Esophagus mucosa (tissue), 1 donor: ENCODE data around the gene STUM. TPM values are rescaled to one million over a fixed set of nuclear protein-coding genes. Genes with fewer than 3 reads are reported as not detected.
"Not testable (repeated sequence)": the region's sequence is repeated elsewhere in the genome, so short reads cannot be mapped to it uniquely, and the experiment has no call there.

Experiments used
- ATAC-seq: fragments of 200-7000 bp; cut with Tn5 transposase; one replicate; pipeline ENCODE4 v1.9.1; 2020
- total RNA-seq: library from RNA; stranded (reverse); gene quantifications from one replicate; pipeline ENCODE4 v1.2.4, GENCODE V29; 2023
- donor health status: DM: yes; HTN: yes; CAD: no.

The STUM gene
- total RNA-seq, 1 donor from 2014 or later = 0.24 TPM

DNA sequence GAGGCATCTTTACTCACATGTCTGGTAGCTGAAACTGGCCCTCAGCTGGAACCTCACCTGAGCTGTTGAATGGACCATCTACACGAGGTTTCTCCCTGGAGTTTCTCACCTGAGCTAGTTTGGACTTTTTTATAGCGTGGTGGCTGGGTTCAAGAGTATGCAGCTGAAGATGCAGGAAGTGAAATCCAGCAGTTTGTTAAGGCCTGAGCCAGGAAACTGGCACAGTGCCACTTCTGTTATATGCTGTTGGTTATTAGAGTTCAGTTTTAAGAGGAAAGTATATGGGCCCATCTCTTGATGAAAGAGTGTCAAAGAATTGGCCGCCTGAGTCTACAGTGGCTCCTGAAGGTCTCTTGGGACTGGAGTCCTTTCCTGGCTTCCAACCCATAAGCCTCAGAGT is 35.6 kb downstream of the STUM start:
- ATAC-seq = no peak

DNA sequence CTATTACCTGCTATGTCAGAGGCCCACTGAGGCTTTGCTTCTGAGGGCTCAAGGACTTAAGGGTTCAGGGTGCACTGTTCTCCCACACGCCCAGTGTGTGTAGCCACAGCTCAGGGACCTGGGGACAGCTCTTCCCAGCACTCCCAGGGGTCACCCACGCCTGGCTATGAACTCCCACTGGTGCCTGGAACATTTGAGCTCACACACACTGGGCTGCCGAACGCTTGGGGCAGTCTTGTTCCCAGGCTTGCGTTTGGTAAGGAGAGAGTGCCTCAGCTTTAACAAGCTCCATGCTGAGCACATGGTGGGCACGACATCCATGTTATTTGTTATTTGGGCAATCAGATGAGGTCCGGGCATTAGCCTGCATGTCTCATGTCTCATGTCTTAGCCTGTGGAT is 37.6 kb downstream of the STUM start:
- ATAC-seq = no peak

DNA sequence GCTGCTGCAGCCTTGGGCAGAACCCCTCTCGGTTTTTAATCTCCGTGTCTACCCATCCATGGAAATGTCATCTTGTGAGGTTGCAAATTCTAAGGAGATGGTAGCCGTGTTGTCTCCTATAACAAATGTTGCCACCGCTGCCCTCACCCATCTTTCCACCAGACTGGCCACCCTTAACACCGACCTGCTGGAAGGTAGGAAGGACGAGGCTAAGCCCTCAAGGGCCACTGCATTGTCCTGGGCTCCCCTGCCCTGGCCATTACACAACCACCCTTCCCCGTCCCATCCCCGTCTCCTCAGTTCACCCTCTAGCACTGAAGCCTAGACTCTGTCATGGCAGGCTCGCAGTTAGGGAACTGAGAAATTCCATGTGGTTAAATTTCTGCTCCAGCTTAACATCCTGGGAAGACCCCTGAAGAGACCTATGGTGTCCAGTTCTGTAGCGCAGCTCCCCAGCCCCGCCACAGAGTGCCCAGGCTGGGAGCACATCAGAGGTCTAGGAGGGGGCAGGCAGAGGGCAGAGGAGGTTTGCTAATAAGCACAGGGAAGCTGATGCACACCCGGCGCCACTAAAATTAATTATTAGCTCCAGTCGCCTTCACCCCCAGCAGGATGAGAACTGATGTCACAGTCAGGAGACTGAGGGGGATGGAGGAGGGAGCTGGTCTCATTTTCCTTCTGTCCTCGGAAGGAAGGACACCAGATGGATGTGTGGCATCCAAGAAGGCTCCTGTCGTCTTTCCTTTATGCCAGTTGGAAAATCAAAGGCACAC is 38.3 kb downstream of the STUM start:
- no peak for ATAC-seq

DNA sequence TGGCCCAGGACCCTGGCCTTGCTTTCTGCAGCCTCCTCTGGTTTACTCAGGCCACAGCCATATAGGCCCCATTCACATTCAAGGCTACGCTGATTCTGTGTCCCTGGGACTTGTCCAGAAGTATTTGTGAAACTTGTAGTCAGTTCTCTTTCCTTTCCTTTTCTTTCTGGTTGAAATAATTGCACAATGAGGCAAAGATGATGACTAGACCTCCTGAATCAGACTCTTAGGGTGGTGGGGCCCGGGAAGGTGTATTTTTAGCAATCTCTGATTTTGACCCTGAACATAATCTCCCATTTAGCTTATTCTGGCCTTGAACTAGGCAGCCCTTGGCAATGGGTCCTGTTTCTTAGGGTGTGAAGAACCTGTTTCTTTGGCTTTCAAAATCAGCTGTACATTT is 39.9 kb downstream of the STUM start:
- ATAC-seq = no peak

DNA sequence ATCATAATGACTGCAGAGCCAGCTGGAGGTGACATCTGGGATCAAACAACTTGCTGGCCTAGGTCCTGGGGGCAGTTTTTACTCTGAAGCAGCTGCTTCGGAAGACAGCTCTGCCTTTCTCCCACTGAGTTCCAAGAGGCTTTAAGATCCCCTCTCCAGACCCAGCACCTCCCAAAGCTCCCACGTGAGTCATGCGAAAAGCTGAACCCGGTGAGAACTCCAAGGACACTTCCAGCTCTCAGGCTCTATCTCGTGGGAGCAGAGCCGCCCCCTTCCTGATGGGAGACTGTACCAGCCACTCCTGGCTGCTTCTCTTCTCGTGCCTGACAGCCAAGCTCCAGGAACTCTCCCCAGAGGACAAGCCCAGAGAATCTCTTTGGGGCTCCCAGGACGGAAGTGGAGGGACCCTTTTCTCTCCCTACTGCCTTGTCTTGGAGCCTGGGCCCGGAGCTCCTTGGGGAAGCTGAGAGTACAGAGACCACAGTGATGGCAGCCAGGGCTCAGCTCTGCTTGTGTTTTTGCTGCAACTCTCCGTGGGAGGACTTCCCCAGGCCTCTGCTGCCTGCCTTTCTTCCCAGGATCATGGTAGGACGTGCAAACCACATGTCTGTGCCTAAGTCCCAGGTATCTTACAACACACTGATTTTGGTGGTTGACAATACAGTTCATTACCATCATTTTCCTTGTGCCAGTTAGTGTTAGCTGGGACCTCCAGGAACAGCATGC is 40.6 kb downstream of the STUM start:
- no peak for ATAC-seq

DNA sequence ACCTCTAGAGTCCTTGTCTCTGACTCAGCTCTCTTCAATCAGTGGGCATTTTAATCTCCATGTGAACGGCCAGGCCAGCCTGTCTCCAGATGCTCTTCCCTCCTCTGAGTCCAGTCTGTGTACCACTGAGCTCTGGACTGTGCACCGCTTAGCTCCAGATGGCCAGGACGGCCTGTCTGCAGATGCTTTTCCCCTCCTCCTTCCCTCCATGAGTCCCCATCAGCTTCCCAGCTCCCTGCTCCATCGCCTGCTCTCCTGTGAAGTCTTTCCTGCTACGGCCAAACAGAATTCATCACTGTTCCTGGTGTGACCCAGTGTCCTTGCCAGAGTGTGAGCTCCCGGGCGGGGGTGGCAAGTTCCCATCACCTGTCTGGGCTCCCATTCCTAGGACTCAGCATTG is 42.0 kb downstream of the STUM start:
- ATAC-seq = no peak

DNA sequence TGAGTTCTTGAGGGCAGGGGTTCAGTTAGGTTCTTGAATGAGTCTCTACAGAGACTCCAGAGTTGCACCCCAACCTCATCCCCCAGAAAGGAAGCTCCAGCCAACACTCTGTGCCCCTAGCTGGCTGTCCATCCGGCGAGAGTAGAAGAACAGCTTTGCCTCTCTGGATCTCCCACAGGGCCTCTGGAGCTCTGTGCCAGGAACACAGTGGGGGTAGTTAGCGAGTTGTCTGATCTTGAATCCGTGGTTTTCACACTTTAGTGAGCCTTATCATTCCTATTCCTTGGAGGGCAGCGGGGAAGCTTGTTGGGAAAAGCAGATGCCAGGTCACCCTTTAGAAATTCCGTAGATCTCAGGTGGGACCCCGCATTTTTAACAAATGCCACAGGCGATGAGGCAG is 45.0 kb downstream of the STUM start:
- ATAC-seq = no peak

DNA sequence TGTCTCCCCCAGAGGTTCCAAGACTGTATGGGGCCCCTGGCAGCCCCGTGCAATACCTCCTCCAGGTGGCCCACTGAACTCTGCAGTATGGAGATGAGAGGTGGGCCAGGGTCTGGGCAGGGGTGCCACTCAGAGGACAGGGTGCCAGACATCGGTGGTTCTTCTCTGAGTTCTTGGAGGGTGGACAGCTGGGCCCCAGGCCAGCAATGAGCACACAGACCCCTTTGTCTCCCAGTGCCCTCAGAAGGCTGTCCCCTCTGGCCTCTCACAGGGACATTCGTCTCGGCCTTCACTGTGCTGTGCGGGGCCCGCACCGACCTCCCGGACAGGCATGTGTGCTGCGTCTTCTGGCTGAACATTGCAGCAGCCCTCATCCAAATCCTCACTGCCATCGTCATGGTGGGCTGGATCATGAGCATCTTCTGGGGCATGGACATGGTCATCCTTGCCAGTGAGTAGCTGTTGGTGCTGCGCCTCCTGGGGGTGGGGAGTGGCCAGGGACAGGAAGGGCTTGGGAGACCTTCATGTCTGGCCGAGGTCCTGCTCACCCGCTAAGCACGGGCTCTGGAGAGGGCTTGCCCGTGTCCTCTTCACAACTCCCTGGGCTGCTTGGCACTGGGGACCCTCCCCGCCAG is 48.1 kb downstream of the STUM start:
- ATAC-seq = no peak

DNA sequence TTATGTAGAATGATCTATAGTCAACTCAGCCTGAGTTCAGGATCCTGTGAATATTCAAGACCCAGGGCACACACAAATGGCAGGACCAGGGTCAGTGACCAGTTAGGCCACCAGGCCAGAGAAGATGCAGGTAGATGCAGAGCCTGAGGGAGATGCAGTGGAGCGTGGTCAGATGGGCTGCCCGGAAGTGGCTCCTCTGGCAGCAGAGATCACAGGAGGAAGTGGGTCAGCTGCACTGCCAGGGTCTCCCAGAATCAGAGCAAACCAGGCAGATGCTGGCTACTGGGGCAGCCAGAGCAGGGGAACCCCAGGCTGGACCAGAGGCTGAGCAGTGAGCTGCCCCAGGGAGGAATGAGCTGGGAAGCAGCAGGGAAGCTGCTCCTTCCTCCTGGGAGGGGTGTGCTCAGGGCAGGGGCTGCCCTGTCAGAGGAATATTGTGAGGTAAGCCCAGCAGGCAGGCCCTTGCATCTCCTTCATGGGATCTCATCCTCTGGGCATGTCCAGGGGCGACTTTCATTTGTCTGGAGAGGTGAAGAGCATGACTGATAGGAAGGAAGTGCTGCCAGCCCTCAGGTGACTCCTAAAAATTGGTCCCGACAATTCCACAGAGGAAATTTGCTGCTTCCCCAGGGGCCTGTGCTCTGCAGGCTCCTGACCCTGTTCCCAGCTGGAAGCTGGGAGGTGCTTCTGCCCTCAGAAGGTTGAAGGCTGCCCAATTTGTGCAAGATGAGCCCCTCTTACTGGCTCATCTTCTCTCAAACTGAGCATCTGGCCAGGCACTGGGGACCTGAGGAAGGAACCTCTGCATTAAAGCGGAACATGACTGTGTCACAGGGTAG is 49.3 kb downstream of the STUM start:
- ATAC-seq = no peak

DNA sequence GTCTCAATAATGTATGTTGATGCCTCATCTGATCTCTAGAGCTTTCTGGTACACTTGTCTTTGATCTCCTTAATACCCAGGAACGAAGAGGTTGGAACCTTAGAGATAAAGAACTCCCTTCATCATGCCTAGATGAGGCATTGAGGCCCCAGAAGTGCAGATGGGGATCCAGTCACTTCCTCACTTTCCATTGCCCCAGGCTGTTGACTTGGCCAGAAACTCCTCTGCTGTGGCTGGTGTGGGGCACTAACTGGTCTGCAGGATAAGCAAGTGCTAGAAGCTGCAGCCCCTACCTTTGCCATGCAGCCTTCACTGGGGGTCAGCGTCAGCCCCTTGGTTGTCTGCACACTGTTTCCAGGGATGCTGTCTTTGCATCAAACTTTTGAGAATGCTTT is 49.9 kb downstream of the STUM start:
- no peak for ATAC-seq

DNA sequence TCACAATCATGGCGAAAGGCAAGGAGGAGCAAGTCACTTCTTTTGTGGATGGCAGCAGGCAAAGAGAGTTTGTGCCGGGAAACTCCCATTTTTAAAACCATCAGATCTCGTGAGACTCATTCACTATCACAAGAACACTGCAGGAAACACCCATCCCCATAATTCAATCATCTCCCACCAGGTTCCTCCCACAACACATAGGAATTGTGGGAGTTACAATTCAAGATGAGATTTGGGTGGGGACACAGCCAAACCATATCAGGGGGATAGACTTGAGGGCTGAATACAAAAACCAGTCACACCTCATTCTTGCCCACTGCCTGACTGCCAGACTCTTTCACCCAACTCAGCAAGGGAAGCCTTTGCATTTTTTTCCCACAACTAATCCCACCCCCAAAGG is 50.4 kb downstream of the STUM start:
- ATAC-seq = not testable (repeated sequence)

DNA sequence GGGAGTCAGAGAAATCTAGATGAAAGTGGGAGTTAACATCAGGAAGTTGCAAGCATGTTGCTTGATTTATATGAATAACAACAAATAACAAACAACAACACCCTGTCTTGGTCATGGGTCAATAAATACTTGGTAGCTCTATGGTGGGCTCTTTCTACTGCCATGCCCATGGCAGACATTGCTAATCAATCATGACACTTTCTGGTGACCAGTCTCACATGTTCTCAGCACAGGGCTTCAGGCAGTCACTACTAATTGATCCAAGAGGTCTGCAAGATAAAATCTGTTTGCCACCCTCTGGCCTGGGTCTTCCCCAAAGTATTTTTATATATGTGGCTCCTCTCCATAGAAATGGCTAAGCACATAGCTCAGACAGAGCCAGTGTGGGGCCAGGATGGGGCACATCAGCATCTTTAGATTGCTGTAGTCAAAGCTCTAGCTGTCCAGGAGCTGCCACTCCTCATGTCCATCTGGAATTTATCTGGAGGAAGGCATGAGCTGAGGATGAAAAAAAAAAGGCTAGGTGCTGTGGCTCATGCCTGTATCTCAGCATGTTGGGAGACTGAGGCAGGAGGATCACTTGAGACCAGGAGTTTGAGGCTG is 51.2 kb downstream of the STUM start:
- ATAC-seq = no peak

DNA sequence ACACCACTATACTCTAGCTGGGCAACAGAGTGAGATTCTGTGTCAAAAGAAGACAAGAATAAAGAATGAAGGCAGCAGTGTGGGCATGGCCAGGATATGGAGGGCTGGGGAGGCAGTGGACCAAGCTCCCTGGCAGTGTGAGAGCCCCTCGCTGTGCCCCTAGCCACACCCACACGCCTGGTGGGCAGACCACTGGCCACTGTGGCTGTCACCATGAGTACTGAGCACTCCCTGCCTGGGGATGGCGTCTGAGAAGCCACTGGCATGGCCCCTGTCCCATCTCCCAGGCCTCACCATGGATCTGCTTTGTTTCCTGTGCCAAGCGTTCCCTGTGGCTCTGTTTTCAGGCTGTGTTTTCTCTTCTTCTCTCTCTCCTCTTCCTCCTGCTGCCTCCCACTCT is 51.7 kb downstream of the STUM start:
- ATAC-seq = no peak

DNA sequence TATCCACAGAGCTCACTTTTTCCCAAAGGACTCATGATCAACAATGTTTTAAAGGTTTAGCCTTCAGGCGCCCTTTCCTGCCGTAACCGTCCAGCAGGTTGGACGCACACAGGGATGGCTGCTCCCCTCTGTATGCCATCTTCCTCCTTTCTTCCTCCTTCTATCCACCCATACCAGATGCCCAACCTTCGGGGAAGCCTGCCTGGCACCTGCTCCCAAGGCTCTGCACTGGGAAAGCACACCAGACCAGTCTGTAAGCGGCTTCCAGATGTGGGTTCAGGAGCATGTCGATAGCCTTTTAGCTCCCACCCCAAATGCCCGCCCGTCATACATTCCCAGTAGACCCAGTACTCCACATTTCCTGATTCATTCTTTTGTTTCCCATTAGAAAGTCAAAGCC is 52.9 kb downstream of the STUM start:
- ATAC-seq = no peak

DNA sequence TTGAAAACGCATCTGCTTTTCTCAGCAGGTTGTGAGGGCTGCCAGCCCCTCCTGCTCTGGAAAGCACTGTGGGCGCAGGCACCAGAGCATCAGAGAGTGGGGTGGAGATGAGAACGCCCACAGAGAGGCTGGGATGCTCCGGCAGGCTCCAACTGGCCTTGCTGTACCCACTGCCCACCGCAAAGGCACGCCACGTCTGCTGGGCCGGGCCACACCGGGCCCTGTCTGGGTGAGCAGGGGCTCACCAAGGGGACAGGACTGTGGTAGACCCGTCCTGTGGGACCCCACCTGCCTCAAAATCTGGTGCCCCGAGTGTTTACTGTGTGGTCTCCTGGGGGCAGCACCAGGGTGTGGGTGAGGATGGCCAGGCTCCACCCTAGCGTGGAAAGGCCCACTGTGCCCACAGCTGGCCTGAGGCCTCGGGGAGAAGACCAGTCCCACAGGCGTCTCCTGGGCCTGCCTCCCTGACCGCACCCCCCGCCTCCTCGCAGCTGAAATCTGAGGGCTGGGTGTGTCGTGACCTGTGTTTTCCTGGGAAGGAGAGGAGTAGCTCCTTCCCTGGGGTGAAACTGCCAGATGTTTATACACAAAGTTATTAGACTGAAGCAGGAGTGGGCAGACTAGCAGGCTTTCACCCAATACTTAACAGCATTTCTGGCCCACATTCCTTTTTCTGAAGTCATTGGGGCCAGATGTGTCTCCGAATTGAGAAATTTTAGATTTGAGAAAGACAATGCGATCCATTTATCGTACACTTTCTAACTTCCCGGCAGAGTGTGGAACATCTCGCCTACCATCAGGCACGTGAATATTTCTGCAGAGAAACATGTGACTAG is 53.8 kb downstream of the STUM start:
- ATAC-seq = peak; percentile 27

DNA sequence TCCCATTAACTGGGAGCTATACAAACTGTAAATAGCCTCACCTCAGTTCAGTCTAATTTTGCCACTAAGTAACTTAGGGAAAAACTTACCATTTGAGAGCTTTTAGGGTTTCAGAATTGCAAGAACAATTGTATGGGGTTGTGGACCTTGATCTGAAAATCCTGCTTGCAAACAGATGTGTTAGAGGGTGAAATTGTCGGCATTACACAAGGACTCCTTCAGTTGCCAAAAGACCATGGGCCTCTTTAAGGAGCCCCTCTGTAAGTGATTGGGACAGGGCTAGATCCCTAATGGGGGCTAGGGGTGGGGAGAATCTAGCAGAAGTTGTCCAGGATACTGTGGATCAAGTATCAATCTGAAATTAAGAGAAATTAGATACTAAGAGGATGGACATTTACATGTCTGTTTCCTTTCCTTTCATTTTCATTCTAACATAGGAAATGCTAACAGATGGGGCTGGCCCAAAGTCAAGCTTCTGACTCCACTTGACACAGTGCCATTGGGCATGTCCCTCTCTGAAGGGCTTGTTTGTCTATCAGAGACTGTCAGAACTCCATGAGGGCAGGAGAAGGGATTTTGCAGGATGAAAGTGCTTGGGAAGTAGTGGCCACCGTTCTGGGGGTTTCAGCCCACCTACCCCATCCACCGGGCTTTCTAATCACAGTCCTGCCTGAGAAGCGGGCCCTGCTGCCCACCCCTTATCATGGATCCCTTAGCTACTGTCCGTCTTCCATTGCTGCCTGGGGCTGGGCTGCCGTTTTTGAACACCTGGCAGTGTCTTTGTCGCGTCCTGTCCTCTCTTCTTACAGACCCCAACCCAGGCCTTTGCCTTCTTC is 54.7 kb downstream of the STUM start:
- ATAC-seq = no peak

DNA sequence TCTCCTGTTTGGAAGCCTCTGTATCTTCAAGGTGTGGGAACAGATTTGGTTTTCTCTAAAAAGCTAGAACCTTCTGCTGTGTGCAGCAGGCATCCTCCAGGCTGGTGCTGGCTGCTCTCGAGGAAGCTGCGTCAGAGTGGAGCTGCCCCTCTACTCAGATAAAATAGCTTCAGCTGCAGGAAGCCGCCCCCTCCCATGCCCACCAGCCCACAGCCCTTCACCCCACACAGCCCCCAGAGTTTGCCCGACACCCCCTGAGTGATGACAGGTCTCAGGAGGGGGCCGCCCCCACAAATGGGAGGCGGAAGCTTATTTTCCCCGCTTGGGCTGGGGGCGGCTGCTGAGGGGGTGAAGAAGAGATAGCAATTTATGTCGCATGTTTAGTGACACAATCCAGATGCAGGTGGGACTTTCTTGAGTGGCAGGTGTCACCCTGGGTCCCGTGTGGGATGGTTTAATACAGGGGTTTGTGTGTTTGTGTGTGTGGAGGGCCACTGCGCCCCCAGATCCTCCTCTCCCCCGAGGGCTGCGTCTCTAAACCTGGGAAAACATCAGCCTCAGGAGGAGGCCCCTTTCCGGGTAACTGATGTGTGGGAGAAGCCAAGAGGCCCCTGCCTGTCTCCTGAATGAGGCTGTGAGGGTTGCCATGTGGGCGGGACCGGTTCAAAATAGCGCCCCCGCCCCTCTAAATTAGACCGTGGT is 55.4 kb downstream of the STUM start:
- no peak for ATAC-seq

DNA sequence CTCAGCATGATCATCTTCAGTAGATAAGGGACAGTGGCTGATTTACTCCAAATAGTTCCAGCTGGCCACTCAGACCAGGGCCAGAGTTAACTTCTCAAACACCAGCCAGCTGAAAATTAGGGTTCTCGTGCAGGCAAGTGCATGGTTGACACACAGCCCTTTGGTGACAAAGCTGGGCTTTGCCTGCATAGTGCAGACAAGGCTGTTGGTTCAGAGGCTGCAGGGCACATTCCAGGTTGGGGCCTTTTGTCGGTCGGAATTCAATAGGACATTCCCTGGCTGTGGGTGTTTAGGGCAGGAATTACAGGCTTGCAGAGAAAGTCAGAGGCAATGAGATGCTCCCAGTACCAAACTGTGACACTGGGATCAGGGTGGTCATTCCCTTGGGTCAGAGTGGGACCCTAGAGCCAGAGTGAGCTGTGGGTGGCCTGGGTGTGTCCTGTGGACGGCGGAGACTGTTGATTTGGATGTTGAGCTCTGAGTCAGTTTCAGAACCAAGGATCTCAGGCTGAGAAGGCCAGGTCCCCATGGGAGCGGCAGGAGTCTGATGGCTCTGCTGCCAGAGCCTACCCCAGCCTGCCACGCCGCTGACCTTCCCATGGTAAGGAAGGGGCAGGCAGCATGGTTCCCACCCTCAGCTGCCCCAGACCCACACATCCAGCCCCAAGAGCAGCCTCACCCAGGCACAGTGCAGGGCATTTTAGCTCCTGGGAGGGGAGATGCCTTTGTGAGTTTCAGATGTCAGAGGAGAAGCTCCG is 56.2 kb downstream of the STUM start:
- no peak for ATAC-seq

DNA sequence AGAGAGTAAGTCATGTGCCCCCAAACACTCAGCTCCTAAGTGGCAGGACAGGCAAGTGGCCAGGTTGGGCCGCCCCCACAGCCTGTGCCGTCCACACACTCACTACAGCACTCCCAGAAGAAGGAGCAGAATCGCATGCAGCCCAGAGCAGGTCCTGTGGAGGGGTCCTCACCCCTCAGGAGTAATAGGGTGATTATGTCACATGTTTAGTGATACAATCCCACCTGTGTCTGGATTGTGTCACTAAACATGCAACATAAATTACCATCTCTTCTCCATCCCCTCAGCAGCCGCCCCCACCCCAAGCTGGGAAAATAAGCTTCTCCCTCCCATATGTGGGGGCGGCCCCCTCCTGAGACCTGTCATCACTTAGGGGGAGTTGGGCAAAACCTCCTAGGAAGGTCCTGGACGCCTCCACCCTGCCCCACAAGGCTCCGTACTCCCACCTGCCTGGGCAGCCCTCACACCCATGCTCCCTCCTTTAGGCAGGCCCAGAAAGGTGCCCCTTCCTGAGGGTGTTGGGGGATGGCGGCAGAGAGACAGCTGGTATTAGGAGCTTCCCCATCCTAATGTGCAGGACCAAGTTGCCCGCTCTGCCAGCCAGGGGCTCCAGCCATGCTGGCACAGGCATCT is 56.9 kb downstream of the STUM start:
- ATAC-seq = no peak
